Medulla oblongata (tissue), 1 donor: ENCODE data around the gene PROSER2.

Experiments used
- DNase-seq: peaks from one replicate; pipeline ENCODE4 v3.0.0-alpha.2; 2015; ENCODE audit errors: extremely low spot score

PROSER2 gene, protein sequence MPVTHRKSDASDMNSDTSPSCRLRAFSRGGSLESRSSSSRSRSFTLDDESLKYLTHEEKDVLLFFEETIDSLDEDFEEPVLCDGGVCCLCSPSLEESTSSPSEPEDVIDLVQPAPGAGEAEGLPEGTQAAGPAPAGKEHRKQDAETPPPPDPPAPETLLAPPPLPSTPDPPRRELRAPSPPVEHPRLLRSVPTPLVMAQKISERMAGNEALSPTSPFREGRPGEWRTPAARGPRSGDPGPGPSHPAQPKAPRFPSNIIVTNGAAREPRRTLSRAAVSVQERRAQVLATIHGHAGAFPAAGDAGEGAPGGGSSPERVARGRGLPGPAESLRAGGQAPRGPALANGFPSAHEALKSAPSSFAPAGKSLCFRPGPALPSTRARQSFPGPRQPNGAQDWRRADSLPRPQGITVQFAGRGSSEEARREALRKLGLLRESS

GRCh38 chr10:11823122-11823988 is at the start of gene PROSER2:
Gene PROSER2, plus strand, starts transcription at chr10:11823356. Its CDS starts 28,722 bp downstream, at chr10:11852078.
- no peak for DNase-seq

GRCh38 chr10:11773761-11774441 is 49.3 kb upstream of the PROSER2 start:
- no peak for DNase-seq

- DNase-seq, result no peak
These were observed 47.7 kb upstream of the PROSER2 start for GRCh38 chr10:11775412-11775811.

- DNase-seq, result no peak
These were observed 47.1 kb upstream of the PROSER2 start for GRCh38 chr10:11776080-11776479.

- no peak for DNase-seq
These were observed 42.0 kb upstream of the PROSER2 start for GRCh38 chr10:11781114-11781513.

- peak; percentile 68 for DNase-seq
These were observed 40.2 kb upstream of the PROSER2 start for GRCh38 chr10:11782793-11783557.

- DNase-seq, result no peak
These were observed 39.6 kb upstream of the PROSER2 start for GRCh38 chr10:11783558-11783865.

DNA sequence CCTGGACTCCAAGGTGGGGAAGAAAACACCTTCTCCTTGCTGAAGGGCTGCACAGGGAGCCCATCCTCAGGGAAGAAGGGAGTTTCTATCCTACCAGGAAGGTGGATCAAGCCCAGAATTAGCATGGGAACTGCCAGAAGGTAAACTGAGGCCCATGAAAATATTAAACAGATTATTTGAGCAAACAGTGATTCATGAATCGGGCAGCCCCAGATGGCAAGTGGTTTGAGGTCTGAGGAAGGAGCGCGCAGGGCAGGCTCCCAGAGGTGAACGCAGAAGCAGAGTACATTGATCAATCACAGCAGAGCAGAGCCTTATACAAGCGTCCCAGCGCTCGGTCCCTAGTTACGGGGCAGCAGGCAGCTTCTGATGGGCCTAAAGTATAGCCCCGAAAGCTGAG is 35.8 kb upstream of the PROSER2 start:
- no peak for DNase-seq

DNA sequence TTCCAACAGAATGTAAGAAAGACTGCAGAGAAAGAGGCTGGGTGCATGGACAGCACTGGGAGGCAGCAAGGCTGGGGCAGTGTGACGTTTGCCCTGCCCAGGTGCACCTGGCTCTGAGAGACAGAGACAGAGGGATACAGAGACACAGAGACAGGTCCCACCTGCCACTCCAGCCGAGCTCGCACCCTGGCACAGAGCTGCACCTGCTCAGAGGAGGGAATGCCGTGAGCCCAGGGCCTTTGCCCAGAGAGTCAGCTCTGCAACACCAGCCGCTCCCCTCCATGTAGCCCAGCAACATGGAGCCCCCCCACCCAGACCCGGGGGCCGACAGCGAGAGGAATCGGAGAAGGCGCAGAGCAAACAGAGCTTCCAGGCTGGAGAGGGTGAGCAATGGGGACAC is 35.3 kb upstream of the PROSER2 start:
- DNase-seq, result no peak

- no peak for DNase-seq
These were observed 33.9 kb upstream of the PROSER2 start for GRCh38 chr10:11789306-11789705.

DNA sequence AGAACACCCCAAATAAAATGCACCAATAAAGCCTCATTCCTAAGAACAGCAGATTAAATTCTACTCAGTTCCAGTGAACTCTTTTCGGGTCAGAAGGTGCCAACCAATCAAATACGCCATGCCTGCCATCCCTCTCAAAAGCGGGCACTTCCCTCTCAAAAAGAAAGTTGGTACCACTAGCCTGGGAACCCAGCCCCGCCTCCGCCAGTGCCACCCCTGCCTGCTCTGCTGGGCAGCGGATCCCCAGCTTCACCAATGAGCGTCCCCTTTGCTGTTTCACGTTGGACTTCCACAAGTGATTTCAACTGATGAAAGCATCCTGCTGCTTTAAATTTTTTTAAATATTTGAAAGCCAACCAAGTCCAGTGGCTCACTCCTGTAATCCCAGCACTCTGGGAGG is 33.2 kb upstream of the PROSER2 start:
- no peak for DNase-seq

GRCh38 chr10:11793762-11794479 is 29.2 kb upstream of the PROSER2 start:
- no peak for DNase-seq

DNA sequence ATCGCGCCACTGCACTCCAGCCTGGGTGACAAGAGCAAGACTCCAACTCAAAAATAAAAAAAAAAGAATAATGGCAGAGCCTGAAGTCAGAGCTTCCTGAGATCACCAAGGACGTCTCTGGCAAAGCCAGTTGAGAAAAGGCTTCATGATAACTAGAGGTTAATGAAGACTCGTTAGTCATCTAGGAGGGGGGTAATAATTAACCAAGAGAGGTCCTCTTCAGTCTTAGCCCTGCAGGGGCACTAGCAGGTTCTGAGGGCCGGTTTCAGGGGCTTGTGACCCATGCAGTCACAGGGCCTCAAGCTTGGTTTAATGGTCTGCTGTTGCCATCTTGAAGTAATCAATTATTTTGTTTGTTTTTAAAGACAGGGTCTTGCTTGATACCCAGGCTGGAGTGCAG is 28.6 kb upstream of the PROSER2 start:
- no peak for DNase-seq

DNA sequence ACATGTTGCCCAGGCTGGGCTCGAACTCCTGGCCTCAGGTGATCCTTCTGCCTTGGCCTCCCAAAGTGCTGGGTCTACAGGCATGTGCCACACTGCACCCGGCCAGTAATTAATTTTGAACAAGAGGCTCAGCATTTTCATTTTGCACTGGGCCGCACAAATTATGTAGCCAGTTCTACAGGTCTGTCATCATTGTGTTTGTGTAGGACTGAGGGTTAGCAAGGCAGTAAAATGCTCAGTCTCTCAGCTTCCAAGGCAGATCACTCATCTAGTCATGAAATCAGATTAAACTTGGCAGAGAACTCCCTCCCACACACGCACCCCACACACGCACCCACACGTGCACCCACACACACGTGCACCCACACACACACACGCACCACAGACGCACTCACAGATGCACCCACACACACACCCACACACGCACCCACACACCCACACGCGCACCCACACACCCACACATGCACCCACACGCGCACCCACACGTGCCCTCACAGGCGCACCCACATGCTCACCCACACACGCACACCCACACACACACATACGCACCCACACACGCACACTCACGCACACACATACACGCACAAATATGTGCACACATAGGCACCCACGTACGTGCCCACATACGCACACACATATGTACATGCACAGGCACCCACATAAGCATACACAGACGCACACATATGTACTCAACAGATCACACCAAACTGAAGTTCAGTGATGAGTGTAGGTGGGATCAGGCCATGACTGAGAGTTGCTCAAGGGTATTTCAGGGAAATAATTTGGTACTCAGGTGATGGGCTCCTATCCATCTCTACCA is 27.8 kb upstream of the PROSER2 start:
- DNase-seq, result no peak

GRCh38 chr10:11796474-11796873 is 26.7 kb upstream of the PROSER2 start:
- DNase-seq, result no peak

- no peak for DNase-seq
These were observed 25.9 kb upstream of the PROSER2 start for GRCh38 chr10:11797281-11797680.

DNA sequence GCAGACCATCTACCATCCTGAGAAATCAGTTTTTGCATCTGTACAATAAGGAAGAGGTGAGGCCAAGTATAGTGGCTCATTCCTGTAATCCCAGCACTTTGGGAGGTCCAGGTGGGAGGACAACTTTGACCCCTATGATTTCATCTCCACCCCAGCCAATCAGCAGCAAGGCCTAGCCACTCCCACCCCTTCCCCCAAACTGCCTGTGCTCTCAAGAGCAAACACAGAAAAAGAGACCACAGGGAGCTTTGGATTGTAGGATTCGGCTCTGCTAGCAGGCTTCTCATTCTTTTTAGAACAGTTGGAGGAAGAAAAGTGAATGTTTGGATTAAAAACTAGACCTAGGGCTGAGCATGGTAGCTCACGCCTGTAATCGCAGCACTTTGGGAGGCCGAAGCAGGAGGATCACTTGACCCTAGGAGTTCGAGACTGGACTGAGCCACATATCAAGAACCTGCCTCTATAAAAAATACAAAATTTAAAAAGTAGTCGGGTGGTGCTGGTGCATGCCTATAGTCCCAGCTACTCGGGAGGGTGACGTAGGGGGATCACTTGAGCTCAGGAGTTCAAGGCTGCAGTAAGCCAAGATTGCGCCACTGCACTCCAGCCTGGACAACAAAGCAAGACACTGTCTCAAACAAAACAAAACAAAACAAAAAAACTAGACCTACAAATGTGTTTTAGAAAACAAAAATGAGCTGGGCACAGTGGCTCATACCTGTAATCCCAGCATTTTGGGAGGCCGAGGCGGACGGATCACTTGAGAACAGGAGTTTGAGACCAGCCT is 25.1 kb upstream of the PROSER2 start:
- DNase-seq, result no peak

GRCh38 chr10:11798845-11799735 is 24.1 kb upstream of the PROSER2 start:
- no peak for DNase-seq
